ENCODE measurements around the gene SCARB1. TPM values are rescaled to one million over a fixed set of nuclear protein-coding genes. Genes with fewer than 3 reads are reported as not detected.
A peak's percentile ranks its signal among the peaks of the same experiment; 100 is the strongest.

The SCARB1 gene
- total RNA-seq, 2 experiments from 2014 or later = 36.2 to 38.1 TPM

DNA sequence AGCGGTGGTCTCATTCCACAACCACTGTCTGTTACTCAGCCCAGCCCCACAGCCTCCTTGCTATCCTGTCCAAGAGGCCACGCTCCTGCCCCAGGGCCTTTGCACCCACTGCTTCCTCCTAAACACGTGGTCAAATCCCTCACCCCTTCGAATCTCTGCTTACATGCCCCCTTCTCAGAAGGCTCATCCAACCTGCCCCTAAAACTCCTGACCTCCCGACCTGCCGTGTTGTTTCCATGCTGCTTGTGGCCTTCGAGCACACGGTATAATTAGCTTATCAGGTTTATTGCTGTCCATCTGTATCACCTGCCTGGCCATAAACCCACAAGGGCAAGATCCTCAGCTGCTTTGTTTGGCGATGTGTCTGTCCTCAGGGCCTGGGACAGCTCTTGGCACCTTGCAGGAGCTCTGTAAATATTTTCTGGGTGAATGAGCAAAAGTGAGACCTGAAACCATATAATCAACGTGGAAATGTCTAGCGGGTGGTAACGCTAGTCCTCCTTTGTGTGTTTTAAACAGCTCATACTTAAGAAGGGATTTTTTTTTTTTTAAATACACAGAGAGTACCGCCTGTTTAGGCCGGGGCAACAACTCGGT lies 36.0 kb downstream of the SCARB1 start:
- Mint-ChIP-seq H3K27me3 (no peaks in the 10 kb centered on the region), H3K36me3 (ENCODE audit: low read depth) (peaks cover 8% of the 10 kb centered on the region), H3K4me3 (no peak overlapping the region), H3K4me1 (ENCODE audit: low read depth) (peaks cover 11% of the 10 kb centered on the region), H3K9me3 (peaks cover 7% of the 10 kb centered on the region), H3K27ac (no peak overlapping the region)
- POLR2A ChIA-PET = interaction anchor here (0.6 kb wide), 1 partner anchor 42 kb away, joined by 4 read pairs; no protein-coding TSS in a partner anchor
- CTCF ChIA-PET = interaction anchor here (0.9 to 1.1 kb wide), 2 partner anchors 9 to 79 kb away, joined by 3 read pairs; no protein-coding TSS in a partner anchor
- intact Hi-C loops (cut with micrococcal nuclease) = no loop called here
- ATAC-seq = peak; percentile 34
- DNase-seq = no peak
- TF ChIP-seq, protein P1, sequence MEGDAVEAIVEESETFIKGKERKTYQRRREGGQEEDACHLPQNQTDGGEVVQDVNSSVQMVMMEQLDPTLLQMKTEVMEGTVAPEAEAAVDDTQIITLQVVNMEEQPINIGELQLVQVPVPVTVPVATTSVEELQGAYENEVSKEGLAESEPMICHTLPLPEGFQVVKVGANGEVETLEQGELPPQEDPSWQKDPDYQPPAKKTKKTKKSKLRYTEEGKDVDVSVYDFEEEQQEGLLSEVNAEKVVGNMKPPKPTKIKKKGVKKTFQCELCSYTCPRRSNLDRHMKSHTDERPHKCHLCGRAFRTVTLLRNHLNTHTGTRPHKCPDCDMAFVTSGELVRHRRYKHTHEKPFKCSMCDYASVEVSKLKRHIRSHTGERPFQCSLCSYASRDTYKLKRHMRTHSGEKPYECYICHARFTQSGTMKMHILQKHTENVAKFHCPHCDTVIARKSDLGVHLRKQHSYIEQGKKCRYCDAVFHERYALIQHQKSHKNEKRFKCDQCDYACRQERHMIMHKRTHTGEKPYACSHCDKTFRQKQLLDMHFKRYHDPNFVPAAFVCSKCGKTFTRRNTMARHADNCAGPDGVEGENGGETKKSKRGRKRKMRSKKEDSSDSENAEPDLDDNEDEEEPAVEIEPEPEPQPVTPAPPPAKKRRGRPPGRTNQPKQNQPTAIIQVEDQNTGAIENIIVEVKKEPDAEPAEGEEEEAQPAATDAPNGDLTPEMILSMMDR (IDR thresholded peaks at IDR 0.05) = no peak

DNA sequence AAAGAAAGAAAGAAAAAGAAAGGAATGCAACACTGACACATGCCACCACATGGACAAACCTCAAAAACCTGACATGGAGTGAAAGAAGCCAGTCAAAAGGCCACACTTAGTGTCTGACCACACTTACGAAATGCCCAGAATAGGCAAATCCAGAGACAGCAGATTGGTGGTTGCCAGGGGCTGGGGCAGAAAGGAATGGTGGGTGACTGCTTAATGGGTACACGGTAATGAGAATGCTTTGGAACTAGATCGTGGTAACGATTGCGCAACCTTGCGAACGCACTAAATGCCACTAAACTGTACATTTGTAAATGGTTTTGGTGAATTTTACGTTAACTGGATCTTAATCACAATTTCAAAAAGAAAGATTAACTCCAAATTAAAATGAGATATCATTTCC lies 39.5 kb downstream of the SCARB1 start:
- POLR2A ChIA-PET = no interaction called here
- no peaks in the 10 kb centered on the region for H3K9me3 Mint-ChIP-seq
- TF ChIP-seq, protein P1 (IDR thresholded peaks at IDR 0.05) = no peak
- no peak overlapping the region for H3K27ac Mint-ChIP-seq
- intact Hi-C loops (cut with micrococcal nuclease) = no loop called here
- H3K27me3 Mint-ChIP-seq = no peaks in the 10 kb centered on the region
- DNase-seq (no peak), ATAC-seq (no peak)
- H3K4me1 Mint-ChIP-seq (ENCODE audit: low read depth) = peaks cover 8% of the 10 kb centered on the region
- H3K4me3 Mint-ChIP-seq = no peak overlapping the region
- no peaks in the 10 kb centered on the region for H3K36me3 Mint-ChIP-seq (ENCODE audit: low read depth)
- CTCF ChIA-PET = interaction anchor here (0.7 kb wide), 1 partner anchor 358 kb away, joined by 3 read pairs; no protein-coding TSS in a partner anchor

GRCh38 chr12:124823272-124823970 lies 40.2 kb downstream of the SCARB1 start:
- ChIA-PET CTCF (interaction anchor here (0.7 kb wide), 1 partner anchor 359 kb away, joined by 3 read pairs; no protein-coding TSS in a partner anchor), POLR2A (no interaction called here)
- Mint-ChIP-seq H3K4me1 (ENCODE audit: low read depth) (peaks cover 6% of the 10 kb centered on the region), H3K4me3 (no peak overlapping the region), H3K36me3 (ENCODE audit: low read depth) (no peaks in the 10 kb centered on the region), H3K27ac (no peak overlapping the region), H3K27me3 (no peaks in the 10 kb centered on the region), H3K9me3 (no peaks in the 10 kb centered on the region)
- no peak for ATAC-seq
- TF ChIP-seq, protein P1 (IDR thresholded peaks at IDR 0.05) = no peak
- intact Hi-C loops (cut with micrococcal nuclease) = no loop called here
- DNase-seq = no peak

DNA sequence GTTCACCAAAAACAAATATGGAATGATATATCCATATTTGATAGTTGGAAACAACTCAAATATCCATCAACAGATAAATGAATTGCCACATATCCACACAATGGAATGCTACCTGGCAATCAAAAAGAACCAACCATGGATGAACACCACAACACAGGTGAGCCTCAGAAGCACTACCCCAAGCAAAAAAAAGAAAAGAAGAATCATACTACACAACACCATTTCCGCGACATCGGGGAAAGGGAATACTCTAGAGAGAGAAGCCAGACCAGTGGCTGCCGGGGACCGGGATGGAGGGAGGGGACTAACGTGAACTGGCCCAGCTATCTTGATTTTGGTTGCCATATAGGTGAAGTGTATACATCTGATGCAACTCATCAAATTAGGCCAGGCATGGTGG lies 41.4 kb downstream of the SCARB1 start:
- ATAC-seq (no peak), DNase-seq (no peak)
- Mint-ChIP-seq H3K36me3 (ENCODE audit: low read depth) (no peaks in the 10 kb centered on the region), H3K27ac (no peak overlapping the region), H3K4me3 (no peak overlapping the region), H3K27me3 (no peaks in the 10 kb centered on the region), H3K9me3 (no peaks in the 10 kb centered on the region), H3K4me1 (ENCODE audit: low read depth) (no peaks in the 10 kb centered on the region)
- TF ChIP-seq, protein P1 (IDR thresholded peaks at IDR 0.05) = no peak
- intact Hi-C loops (cut with micrococcal nuclease) = no loop called here
- CTCF ChIA-PET = no interaction called here
- POLR2A ChIA-PET = no interaction called here
